ENCODE measurements around the gene GAREM1.

GAREM1 gene

DNA sequence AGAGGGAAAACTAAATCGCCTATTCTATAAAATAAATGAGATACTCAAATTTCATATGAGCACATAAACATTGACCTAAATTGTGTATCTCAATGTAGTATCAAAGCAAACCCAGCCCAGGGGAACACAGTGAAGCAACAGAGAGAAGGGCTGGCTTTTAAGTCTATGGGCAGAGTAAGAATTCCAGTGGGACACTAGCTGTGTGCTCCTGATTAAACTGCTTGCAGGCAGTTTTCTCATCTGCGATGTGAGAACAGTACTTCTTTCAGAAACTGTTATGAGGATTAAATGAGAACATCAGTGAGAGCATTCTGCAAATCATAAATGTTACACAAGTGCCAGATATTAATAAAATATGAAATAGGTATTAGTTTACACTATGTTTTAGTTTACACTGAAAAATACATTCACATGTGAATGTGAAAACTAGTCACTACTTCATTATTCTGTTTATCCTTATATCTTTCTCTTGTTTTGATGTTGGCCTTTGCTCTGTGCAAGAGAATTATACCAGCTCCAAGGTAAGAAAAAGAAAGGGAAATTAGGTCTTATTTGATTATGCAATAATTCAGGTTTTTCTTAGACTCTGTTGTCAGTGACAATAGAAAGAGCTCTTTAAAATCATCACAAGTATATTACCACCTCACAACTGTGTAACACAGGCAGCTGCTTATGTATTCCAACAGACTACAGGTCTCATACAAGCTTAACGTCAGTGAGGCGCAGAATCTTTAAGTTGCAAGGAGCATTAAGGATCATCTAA, 47.5 kb downstream of the GAREM1 start:
- DNase-seq, result no peak

GRCh38 chr18:32422201-32422600, 48.5 kb downstream of the GAREM1 start:
- DNase-seq, result no peak

GRCh38 chr18:32420084-32420750, 50.5 kb downstream of the GAREM1 start:
- no peak for DNase-seq

DNA sequence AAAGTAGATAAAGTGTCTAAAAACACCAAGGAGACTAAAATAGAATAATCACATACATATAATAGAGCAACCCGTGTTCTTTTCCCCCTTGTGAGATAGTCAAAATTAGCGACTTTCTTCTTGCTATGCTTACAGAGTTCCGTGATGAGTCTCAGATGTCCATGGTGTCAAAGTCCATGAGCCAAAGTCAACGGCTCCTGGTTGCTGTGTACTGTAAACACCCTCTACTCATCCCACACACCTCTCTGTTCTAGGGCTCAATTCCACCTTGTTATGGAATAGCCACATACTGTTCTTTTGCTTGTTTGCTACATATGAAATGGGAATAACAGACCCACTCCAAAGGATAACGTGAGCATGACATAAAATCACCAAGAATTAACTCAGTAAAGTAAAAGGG, 52.5 kb downstream of the GAREM1 start:
- no peak for DNase-seq

- DNase-seq, result no peak
Observed at GRCh38 chr18:32405588-32405987, 65.1 kb downstream of the GAREM1 start.

GRCh38 chr18:32401621-32402020, 69.1 kb downstream of the GAREM1 start:
- no peak for DNase-seq

- DNase-seq, result no peak
Observed at GRCh38 chr18:32393407-32393806, 77.3 kb downstream of the GAREM1 start.

GRCh38 chr18:32391126-32391525, 79.6 kb downstream of the GAREM1 start:
- no peak for DNase-seq

GRCh38 chr18:32389858-32390257, 80.8 kb downstream of the GAREM1 start:
- DNase-seq, result no peak

DNA sequence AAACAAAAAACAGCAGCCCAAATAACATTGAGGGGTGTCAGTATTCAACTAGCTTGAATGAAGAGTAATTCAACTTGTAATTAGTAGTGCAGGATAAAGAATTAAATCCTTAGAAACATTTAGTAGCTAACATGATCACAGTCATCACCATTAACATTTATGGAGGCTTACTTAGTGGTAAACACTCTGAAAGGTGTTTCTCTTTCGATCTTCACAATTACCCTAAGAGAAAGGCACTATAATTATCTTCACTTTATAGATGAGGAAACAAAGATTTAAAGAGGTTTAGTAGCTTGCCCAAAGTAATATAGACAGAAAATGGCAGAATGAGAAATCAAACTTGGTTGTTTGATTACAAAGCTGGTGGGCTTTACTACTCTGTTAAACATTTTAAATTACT, 81.5 kb downstream of the GAREM1 start:
- DNase-seq, result no peak

GRCh38 chr18:32386471-32386870, 84.2 kb downstream of the GAREM1 start:
- no peak for DNase-seq

- no peak for DNase-seq
Observed at GRCh38 chr18:32383050-32383819, 87.4 kb downstream of the GAREM1 start.

- no peak for DNase-seq
Observed at GRCh38 chr18:32381761-32382160, 88.9 kb downstream of the GAREM1 start.

GRCh38 chr18:32380559-32380958, 90.1 kb downstream of the GAREM1 start:
- DNase-seq, result no peak

DNA sequence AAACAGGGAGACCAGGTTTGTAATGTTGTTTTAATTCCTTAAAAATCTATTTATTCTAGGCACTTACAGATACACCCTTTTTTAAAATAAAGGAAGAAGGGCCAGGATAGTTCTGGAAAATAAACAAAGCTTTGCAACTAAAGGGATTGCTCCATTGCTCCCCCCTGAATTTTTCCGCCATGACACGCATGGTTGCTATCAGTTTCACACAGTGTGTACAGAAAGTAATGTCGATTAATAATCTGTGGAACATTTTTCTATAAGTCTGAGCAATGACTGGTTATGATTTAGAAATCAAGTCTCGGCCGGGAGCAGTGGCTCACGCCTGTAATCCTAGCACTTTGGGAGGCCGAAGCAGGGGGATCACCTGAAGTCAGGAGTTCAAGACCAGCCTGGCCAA, 90.8 kb downstream of the GAREM1 start:
- DNase-seq, result no peak

DNA sequence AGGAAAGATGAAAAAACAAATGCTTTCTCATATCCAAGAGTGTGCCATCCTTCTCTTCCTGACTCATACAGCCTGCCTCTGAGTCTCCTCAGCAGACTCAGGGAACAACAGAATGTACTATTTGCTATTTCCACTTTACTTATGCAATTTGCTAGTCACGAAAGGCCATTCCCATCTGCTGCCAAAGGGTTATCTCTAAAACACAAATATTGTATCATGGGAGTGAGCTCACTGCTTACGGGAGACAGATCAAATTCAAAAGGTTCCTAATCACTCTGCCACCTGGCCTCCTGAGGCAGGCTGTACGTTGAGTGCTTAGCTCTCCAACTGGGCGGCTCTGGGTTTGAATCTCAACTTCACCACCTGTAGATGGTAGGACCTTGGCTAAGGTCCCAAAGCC, 92.0 kb downstream of the GAREM1 start:
- no peak for DNase-seq

- no peak for DNase-seq
Observed at GRCh38 chr18:32373995-32374394, 96.7 kb downstream of the GAREM1 start.

DNA sequence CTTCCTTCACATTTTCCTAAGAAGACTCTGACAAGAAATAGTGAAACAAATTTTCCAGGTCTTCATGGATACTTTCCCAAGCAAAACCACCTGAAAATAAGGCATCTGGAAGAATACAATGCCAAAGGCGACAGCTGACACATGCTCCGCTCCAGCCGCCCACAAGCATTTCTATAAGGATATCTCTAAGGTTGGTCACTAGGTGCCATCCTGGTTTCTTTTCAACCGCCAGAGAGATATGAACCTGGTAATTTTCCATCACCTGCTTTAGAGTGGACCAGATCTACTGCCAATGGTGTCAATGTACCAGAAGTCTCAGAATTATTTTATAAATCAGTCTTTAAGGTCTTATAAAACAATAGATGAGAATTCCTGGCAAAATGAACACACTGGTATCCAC, 97.2 kb downstream of the GAREM1 start:
- DNase-seq, result no peak

DNA sequence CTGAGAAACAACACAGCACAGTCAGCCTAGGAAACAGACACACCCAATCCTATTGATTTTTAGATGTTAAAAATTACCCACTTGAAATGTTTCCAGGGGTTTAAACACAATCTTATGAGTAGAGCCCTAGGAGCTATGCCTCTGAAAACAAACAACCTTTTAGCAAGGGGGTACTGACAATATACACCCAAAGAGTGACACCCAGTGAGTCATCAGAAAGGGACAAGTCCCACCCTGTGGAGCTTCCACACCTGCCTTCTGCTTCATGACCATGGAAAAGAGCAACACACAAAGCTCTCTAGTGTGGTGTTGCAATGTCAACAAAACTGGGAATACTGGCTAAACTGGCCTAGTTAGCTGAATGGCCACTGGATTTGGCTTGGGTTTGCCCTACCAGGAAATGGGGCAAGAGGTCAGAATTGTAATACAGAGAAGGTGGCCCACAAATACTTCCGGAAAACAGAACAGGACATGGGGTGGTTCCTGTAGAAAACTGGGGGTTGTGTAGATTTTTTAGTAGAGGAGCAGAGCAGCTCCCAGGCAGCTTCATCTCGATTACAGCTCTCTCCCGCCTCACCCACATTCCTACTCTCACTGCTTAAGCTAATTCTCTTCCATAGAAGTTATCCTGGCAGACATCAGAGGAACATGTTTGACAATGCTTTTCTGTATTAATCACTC, 98.2 kb downstream of the GAREM1 start:
- no peak for DNase-seq

- DNase-seq, result no peak
Observed at GRCh38 chr18:32372047-32372380, 98.7 kb downstream of the GAREM1 start.

DNA sequence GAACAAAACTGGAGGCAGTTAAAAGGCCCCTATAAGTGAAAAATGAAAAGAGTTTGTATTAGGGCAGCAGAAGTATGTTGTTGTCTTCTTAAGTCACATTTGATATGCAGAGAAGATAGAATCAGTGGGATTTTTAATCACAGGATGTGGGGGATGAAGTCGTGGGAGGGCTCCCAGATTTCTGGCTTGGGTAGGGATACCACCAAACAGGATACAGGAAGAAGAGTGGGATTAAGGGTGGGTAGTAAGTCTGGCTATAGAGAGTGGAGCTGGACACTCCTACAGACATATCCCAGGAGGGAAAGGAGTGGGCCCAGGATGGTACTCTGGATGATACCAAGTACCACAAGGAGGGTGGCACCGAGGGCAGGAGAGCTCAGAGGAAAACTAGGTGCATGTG, 99.3 kb downstream of the GAREM1 start:
- DNase-seq, result no peak

DNA sequence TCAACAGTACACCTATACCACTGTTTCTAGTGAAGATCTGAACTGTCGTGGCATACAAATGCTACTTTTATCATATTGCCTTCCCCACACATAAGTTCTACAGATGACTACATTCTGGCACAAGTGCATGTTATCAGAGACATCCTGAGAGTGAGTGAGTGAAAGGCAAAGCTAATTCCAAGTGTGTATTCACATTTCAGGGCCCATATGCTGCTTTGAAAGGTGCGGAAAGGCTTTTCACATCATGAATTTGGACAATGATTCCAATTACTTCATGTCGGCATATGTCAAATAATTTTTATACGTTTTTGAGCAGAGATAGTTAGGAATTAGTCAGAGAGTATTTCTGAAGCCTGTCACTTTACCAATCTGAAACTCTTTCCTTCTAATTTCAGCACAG, 101.7 kb downstream of the GAREM1 start:
- no peak for DNase-seq

DNA sequence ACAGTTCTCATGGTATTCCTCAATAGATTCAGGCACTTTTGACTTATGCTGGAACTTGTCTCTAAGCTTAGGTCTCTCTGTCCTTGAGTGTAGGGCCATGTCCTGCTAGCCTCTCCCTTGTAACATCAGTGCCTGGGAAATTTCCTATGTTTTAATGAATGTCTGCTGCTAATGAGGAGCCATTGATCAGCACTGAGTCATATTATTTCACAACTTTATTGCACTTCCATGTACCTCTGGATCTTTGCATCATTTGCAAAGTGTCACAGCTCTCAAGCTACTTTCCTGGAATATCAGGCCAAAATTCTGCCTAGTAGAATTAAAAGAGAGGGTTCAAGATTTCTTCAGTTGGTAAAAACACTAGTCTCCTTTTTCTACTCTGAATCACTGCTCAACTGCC, 102.5 kb downstream of the GAREM1 start:
- DNase-seq, result no peak

Data from activated naive CD4-positive, alpha-beta T cell (primary cell).